GM19468 (cell line): ENCODE data around the gene PRRX1.

Experiments
- ATAC-seq: cut with Tn5 transposase; IDR thresholded peaks from one replicate; pipeline ENCODE4 v1.9.1; 2021; ENCODE audit warnings: mild to moderate bottlenecking, moderate library complexity, moderate number of reproducible peaks; ENCODE audit not compliant: unreplicated experiment; ENCODE audit errors: extremely low read depth

The PRRX1 gene

GRCh38 chr1:170711682-170712081 is 47.8 kb downstream of the PRRX1 start:
- no peak for ATAC-seq

DNA sequence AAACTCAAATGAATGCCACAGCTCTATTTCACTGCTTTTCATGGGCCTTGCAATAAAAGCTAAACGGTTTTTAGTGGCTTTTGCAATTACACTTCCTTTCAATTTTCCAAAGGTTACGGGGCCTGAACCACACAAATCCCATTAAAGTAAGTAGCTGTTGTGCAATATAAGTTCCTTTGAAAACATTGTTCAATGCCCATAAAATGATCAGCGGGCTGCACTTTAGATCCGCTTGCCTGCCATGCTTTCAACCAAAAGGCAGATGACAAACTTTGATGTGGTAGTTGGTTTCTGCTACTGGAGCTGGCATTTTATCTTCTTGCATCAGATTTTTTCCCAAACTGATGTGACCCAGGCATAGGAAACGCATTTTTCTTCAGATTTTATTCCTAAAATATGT is 50.2 kb downstream of the PRRX1 start:
- ATAC-seq: no peak

- ATAC-seq: no peak
Observed at GRCh38 chr1:170714938-170715337, 51.0 kb downstream of the PRRX1 start.

DNA sequence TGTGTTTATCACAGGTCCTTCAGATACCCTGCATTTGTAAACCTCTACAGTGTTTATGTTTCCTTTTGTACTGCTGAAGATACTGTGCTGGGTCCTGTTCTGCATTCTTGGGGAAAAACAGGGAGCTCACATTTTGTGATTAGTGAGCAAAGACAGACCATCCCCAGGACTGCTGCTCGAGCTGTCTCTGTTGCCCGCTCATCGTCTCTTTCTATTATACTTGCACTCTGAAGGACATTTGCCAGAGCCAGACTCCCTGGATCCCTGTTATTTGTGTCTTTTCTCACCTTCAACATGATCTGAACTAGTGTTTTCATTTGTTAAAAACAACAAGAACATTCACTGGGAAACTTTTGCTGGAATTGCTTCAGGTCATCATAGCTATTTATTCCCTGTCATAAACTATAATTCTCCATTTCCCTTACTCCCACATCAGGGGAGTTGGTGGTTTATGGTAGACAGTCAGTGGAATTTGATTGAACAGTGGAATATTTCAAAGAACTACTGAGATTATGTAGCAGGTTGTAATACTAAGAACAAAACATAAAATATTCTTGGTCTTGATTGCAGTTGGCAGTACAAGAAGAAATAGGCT is 53.0 kb downstream of the PRRX1 start:
- no peak for ATAC-seq

DNA sequence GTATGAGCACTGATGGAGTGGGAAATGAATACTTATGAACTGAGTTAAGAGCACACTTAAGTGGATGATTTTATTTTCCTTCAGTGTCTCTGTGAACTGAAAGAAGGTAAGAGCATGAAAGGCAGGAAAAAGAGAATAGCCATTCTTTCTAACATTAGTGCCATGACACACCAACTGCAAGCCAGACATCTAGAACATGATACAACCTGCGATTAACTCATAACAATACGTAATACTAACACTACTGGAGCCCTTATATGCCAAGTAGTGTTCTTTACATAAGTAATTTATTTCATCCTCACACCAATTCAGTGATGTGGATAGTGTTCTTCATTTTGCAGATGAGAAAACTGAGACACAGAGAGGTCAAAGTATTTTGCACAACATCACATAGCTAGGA is 56.7 kb downstream of the PRRX1 start:
- ATAC-seq: no peak

DNA sequence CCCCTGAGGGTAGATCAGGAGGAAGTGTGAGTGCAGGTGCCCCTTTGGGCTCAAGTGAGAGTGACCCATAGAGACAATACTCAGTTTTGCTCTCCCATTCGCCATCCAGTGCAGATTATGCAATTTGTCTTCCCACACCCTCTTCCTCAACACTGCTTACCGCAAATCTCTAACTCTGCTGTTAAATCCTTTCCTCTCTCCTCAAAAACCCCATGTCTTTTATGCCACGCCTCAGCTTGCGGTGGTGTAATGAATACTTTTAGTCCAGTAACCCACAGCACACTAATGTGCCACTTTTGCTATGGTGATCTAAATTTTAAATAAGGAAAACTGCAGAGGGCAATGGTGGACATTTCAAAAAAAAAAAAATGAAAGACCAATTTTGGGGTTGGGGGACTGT is 57.7 kb downstream of the PRRX1 start:
- no peak for ATAC-seq

- ATAC-seq: no peak
Observed at GRCh38 chr1:170723518-170723917, 59.6 kb downstream of the PRRX1 start.

- no peak for ATAC-seq
Observed at GRCh38 chr1:170725326-170725725, 61.4 kb downstream of the PRRX1 start.

DNA sequence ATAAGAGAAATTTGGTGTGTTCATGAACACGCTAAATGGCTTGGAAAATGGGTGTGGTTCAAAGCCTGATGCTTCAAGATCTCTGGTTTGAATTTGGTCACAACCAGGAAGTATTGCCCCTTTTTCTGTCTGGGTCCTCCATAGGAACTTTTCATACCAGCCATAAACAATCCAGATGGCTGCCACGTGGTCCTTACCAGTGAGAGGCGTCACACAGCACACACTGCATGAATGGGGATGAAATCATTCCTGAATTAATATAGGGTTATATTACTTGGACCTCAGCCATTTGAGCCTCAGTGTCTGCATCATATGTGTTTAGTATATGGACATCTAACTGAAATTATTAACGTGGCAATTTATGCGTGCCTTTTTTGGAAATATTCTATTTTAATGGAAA is 64.0 kb downstream of the PRRX1 start:
- ATAC-seq: no peak

DNA sequence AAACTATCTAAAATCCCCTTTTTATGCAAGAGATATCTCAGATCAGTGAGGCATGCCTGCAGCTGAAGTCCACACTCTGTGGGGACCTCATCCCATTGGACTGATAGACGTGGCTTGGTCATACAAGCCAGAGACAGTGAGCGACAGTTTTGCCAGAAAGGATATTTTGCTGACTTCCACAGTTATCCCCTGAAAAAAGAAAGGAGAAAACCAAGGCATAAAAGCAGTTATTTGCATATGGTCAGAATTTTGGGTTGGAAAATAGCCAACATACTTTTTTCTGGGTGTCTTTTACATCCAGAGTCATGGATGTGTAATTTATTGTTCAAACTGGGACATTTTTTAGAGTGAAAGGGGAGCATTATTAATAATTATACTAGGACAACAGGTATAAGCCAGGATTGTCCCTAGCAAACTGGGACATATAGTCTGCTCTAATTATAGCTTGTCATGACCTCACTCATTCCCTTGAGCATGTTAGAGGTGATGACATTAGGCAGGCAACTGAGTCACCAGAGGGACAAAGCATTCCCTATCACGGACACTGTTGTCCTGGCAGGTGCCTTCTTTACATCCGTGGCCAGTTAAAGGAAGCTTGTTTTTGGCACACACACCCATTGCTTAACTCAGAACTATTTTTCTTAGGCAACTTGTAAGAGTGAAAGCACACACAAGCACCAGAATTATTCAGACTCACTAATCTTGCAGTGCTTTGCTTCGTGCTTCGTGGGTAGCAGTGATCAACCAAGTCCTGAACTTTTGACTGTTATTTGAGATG is 65.5 kb downstream of the PRRX1 start:
- ATAC-seq: no peak

GRCh38 chr1:170730014-170730413 is 66.1 kb downstream of the PRRX1 start:
- no peak for ATAC-seq

DNA sequence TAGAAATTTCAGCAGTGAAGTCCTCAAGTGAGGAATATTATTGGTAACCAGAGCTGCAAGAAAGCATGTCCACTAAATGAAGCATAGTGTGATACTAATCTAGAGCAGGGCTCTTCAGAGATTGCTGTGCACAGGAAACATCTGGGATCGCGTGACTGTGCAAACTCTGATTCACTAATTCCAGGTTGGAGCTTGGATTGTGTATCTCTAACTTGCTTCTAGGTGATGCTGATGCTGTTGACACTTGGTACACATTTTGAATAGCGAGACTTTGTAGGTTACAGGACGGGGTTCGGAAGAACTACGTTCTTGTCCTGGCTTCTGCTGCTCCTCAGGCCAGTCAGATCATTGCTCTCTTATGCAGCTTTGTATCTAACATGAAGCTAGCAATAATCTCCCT is 66.5 kb downstream of the PRRX1 start:
- ATAC-seq: no peak

GRCh38 chr1:170731566-170732251 is 67.8 kb downstream of the PRRX1 start:
- no peak for ATAC-seq

DNA sequence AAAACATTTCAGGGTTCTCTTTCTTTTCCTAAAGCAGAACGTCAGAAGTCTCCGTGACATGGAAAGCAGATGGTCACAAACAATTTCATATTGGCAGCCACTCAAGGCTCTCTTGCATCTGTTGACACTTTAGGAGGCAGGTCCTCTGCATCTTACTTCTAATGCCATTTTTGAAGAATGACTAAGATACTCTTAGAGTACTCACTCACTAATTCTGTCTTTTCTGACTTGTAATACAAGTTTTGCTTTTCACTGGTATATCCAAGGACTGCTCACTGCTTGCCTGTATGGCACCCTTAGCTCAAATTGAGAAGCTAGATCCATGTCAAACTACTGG is 68.3 kb downstream of the PRRX1 start:
- ATAC-seq: no peak

DNA sequence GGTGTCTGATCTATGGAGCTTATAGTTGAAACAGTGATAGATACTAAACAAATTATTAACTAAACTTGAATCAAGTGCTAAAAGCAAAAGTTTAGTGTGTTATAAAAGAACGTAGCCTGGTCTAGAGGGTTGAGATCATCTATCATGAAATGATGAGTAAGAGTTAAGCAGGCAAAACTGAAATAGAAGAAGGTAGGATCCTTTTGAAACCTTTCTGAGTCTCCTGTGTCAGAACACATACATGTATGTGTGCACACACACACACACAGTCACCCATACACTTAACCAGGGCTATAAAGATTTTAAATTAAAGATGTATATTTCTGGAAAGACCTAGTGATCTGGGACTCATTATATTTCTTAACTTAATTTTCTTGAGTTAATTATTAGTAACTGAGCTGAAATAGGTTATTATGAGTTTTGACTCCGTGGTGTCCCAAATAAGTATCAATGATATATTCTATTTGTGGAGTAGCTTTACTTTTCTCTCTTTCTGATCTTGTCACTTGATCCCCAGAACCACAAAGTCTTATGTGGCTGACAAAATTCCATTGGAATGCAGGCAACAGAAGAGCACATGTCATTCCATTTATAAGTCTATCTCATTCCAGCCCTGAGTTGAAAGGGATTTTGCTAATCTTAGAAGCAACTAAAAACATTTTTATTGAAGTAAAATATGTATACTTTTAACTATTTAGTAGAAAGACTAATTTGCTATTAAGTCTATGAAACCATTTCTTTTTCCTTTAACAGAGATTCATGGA is 70.7 kb downstream of the PRRX1 start:
- no peak for ATAC-seq

GRCh38 chr1:170735366-170736263 is 71.7 kb downstream of the PRRX1 start:
- ATAC-seq: no peak

GRCh38 chr1:170739803-170740202 is 75.9 kb downstream of the PRRX1 start:
- no peak for ATAC-seq

DNA sequence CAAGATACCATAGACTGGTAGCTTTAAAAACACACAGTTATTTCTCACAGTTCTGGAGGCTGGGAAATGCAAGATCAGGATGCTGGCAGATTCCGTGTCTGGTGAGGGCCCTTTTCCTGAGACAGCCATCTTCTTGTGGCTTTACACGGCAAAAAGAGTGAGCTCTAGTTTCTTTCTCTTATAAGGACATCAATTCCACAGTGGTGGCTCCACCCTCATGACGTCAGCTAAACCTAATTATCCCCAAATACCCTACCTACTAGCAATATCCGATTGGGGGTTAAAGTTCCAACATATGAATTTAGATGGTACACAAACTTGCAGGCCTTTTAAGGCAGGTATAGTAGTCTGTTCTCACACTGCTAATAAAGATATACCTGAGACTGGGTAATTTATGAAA is 77.7 kb downstream of the PRRX1 start:
- ATAC-seq: no peak

DNA sequence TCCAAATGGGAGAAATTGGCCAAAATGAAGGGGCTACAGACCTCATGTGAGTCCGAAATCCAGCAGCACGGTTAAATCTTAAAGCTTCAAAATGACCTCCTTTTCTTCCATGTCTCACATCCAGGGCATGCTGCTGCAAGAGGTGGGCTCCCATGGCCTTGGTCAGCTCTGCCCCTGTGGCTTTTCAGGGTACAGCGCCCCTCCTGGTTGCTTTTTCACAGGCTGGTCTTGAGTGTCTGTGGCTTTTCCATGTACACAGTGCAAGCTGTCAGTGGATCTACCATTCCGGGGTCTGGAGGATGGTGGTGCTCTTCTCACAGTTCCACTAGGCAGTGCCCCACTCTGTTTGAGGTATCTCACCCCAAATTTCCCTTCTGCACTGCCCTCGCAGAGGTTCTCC is 78.7 kb downstream of the PRRX1 start:
- ATAC-seq: no peak

- ATAC-seq: no peak
Observed at GRCh38 chr1:170743083-170743482, 79.2 kb downstream of the PRRX1 start.
